H1 (cell line): ENCODE data around the gene RPL18A. TPM values are rescaled to one million over a fixed set of nuclear protein-coding genes. Genes with fewer than 3 reads are reported as not detected.

ENCODE experiments used
- CTCF ChIA-PET: fragments of 300-600 bp; sonication (Branson Sonifier 250); formaldehyde crosslinking; loops from one replicate; lab custom pipeline; 2021; ENCODE audit not compliant: partially characterized antibody; lab: Charles Lee
- POLR2A ChIA-PET: fragments of 300-600 bp; sonication (Branson Sonifier 250); formaldehyde crosslinking; loops from one replicate; lab custom pipeline; 2021; ENCODE audit warnings: inconsistent platforms; ENCODE audit not compliant: partially characterized antibody; lab: Charles Lee
- DNase-seq, 2 experiments: peaks; one replicate each; pipeline versions ENCODE4 v3.0.0 to v3.0.0-alpha.2; 2010 to 2022; ENCODE audit warnings: low spot score in 2 of 2, low read depth in 1 of 2, mixed read lengths in 1 of 2
- FAIRE-seq: peaks from 2 replicates; lab custom pipeline; 2011; peaks lifted over from hg19 to GRCh38; lab: Jason Lieb, UNC
- H2AFZ ChIP-seq: 2 replicates; pipeline ENCODE4 v1.8.1; 2012; ENCODE audit warnings: low read length, inconsistent platforms
- H2AK5ac ChIP-seq: 2 replicates; pipeline ENCODE4 v1.6.1; 2013; ENCODE audit warnings: low read depth, low read length
- H2BK120ac ChIP-seq: replicated peaks from 2 replicates; pipeline ENCODE3; 2013; ENCODE audit warnings: low read depth, low read length, inconsistent platforms
- H2BK12ac ChIP-seq: 2 replicates; pipeline ENCODE4 v1.6.1; 2013; ENCODE audit warnings: low read depth, low read length
- H2BK15ac ChIP-seq: 2 replicates; pipeline ENCODE4 v1.6.1; 2013; ENCODE audit warnings: low read length
- H2BK20ac ChIP-seq: 2 replicates; pipeline ENCODE4 v1.6.1; 2013; ENCODE audit warnings: low read length
- H2BK5ac ChIP-seq: 2 replicates; pipeline ENCODE4 v1.6.1; 2013; ENCODE audit warnings: low read depth, low read length
- H3K14ac ChIP-seq: 2 replicates; pipeline ENCODE4 v1.6.1; 2013; ENCODE audit warnings: inconsistent platforms; ENCODE audit not compliant: insufficient read length
- H3K18ac ChIP-seq: 2 replicates; pipeline ENCODE4 v1.6.1; 2013; ENCODE audit warnings: low read length; ENCODE audit errors: extremely low read depth
- H3K23ac ChIP-seq: 2 replicates; pipeline ENCODE4 v1.6.1; 2013; ENCODE audit warnings: inconsistent platforms; ENCODE audit not compliant: insufficient read length
- H3K23me2 ChIP-seq: 2 replicates; pipeline ENCODE4 v1.6.1; 2013; ENCODE audit warnings: low read depth, low read length
- H3K27ac ChIP-seq: 2 replicates; pipeline ENCODE4 v1.6.1; 2011; ENCODE audit warnings: low read depth, low read length, inconsistent platforms
- H3K27me3 ChIP-seq, 4 experiments: replicated peaks in 1 of 4; 1 replicate in 1 of 4; 2 replicates in 3 of 4; pipeline versions ENCODE4 v1.6.1 to v1.8.1; 2011 to 2013; ENCODE audit warnings: low read length in 3 of 4, mild to moderate bottlenecking in 3 of 4, inconsistent platforms in 2 of 4, mixed read lengths in 2 of 4, moderate library complexity in 1 of 4; ENCODE audit not compliant: control insufficient read depth in 3 of 4, insufficient read depth in 3 of 4; ENCODE audit errors: extremely low read depth in 1 of 4
- H3K36me3 ChIP-seq, 4 experiments: 2 replicates each; pipeline versions ENCODE4 v1.6.1 to v1.8.1; 2011 to 2013; ENCODE audit warnings: mild to moderate bottlenecking in 4 of 4, low read length in 3 of 4, moderate library complexity in 2 of 4, control low read depth in 1 of 4, inconsistent platforms in 1 of 4; ENCODE audit not compliant: insufficient read depth in 4 of 4, control insufficient read depth in 2 of 4
- H3K4ac ChIP-seq: replicated peaks from 2 replicates; pipeline ENCODE3; 2013; ENCODE audit warnings: low read length, low read depth, mixed read lengths, inconsistent platforms; ENCODE audit not compliant: insufficient read length
- H3K4me1 ChIP-seq, 4 experiments: replicated peaks in 1 of 4; 1 replicate in 1 of 4; 2 replicates in 3 of 4; pipeline versions ENCODE4 v1.6.1 to v1.8.1; 2011 to 2013; ENCODE audit warnings: low read length in 3 of 4, inconsistent platforms in 2 of 4, mixed read lengths in 1 of 4; ENCODE audit not compliant: insufficient read depth in 4 of 4, control insufficient read depth in 3 of 4
- H3K4me2 ChIP-seq, 2 experiments: 2 replicates each; pipeline versions ENCODE4 v1.6.1 to v1.8.1; 2011 to 2013; ENCODE audit warnings: low read depth in 2 of 2, low read length in 2 of 2, control low read depth in 1 of 2, inconsistent platforms in 1 of 2, mild to moderate bottlenecking in 1 of 2; ENCODE audit not compliant: insufficient read depth in 1 of 2
- H3K4me3 ChIP-seq, 4 experiments: fragments of 200-600, 300-600 bp in 1 of 4; sonication (generic), shearing (Covaris generic), sonication (Bioruptor Twin) in 1 of 4; 2 replicates each; pipeline versions ENCODE4 v1.5.1 to v1.8.1; 2011 to 2016; ENCODE audit warnings: low read length in 4 of 4, low read depth in 3 of 4, control low read depth in 2 of 4, inconsistent platforms in 2 of 4, mild to moderate bottlenecking in 2 of 4, mixed read lengths in 1 of 4, moderate library complexity in 1 of 4; ENCODE audit not compliant: insufficient read depth in 2 of 4; ENCODE audit errors: extremely low read depth in 1 of 4
- H3K56ac ChIP-seq: replicated peaks from 2 replicates; pipeline ENCODE3; 2013; ENCODE audit warnings: low read depth, mild to moderate bottlenecking, mixed read lengths, low read length, inconsistent platforms; ENCODE audit not compliant: insufficient read length
- H3K79me1 ChIP-seq: 2 replicates; pipeline ENCODE4 v1.6.1; 2013; ENCODE audit warnings: low read depth, low read length, control low read depth
- H3K79me2 ChIP-seq, 2 experiments: 2 replicates each; pipeline versions ENCODE4 v1.6.1 to v1.8.1; 2012 to 2013; ENCODE audit warnings: low read length in 2 of 2, mild to moderate bottlenecking in 2 of 2, inconsistent platforms in 1 of 2; ENCODE audit not compliant: insufficient read depth in 2 of 2, control insufficient read depth in 1 of 2
- H3K9ac ChIP-seq, 4 experiments: replicated peaks in 1 of 4; 1 replicate in 1 of 4; 2 replicates in 3 of 4; pipeline versions ENCODE4 v1.6.1 to v1.8.1; 2011 to 2013; ENCODE audit warnings: low read depth in 3 of 4, low read length in 3 of 4, control low read depth in 2 of 4, mild to moderate bottlenecking in 2 of 4, moderate library complexity in 2 of 4, inconsistent platforms in 1 of 4; ENCODE audit errors: extremely low read depth in 1 of 4
- H3K9me3 ChIP-seq, 2 experiments: 2 replicates each; pipeline versions ENCODE4 v1.6.1 to v1.8.1; 2012 to 2013; ENCODE audit warnings: mild to moderate bottlenecking in 2 of 2, moderate library complexity in 2 of 2, control low read depth in 1 of 2, inconsistent platforms in 1 of 2, low read depth in 1 of 2, low read length in 1 of 2, mixed read lengths in 1 of 2; ENCODE audit not compliant: insufficient read depth in 2 of 2
- H4K20me1 ChIP-seq, 2 experiments: replicated peaks in 1 of 2; 2 replicates each; pipeline versions ENCODE3 to v1.8.1; 2011 to 2013; ENCODE audit warnings: inconsistent platforms in 2 of 2, low read length in 2 of 2, mild to moderate bottlenecking in 1 of 2; ENCODE audit not compliant: insufficient read depth in 2 of 2, control insufficient read depth in 1 of 2
- H4K5ac ChIP-seq: 2 replicates; pipeline ENCODE4 v1.6.1; 2013; ENCODE audit warnings: low read length, low read depth, mixed read lengths, inconsistent platforms; ENCODE audit not compliant: insufficient read length
- H4K8ac ChIP-seq: 2 replicates; pipeline ENCODE4 v1.8.0; 2013; ENCODE audit warnings: mild to moderate bottlenecking, moderate library complexity, low read length, inconsistent platforms; ENCODE audit not compliant: insufficient read depth; ENCODE audit errors: extremely low read depth
- H4K91ac ChIP-seq: replicated peaks from 2 replicates; pipeline ENCODE3; 2013; ENCODE audit warnings: low read length, mixed read lengths, inconsistent platforms; ENCODE audit not compliant: insufficient read length
- ASH2L ChIP-seq: fragments of 200-600, 300-600 bp; sonication (generic); IDR thresholded peaks from one replicate; pipeline ENCODE4 v1.7.1; 2017; ENCODE audit warnings: low read length
- CHD1 ChIP-seq: IDR thresholded peaks from 2 replicates; pipeline ENCODE4 v1.6.1; 2012; ENCODE audit warnings: low read depth, low read length, improper control_type of control experiment
- HDAC6 ChIP-seq: IDR thresholded peaks from one replicate; pipeline ENCODE4 v1.7.1; 2012; ENCODE audit warnings: low read depth, mild to moderate bottlenecking, inconsistent platforms, low read length, moderate library complexity
- KDM4A ChIP-seq: IDR thresholded peaks from one replicate; pipeline ENCODE4 v1.7.1; 2012; ENCODE audit warnings: low read depth, mild to moderate bottlenecking, moderate library complexity, low read length, inconsistent platforms; ENCODE audit not compliant: severe bottlenecking
- NRF1 ChIP-seq: IDR thresholded peaks from 2 replicates; pipeline ENCODE4 v1.6.1; 2011; ENCODE audit warnings: mild to moderate bottlenecking, low read depth, low read length, improper control_type of control experiment
- POLR2A ChIP-seq, 2 experiments: IDR thresholded peaks; 1 replicate in 1 of 2; 2 replicates in 1 of 2; pipeline ENCODE4 v1.6.1; 2011; ENCODE audit warnings: low read depth in 2 of 2, low read length in 2 of 2, mild to moderate bottlenecking in 2 of 2; ENCODE audit errors: control extremely low read depth in 1 of 2
- SP1 ChIP-seq: IDR thresholded peaks from 2 replicates; pipeline ENCODE4 v1.6.1; 2011; ENCODE audit warnings: low read depth, low read length
- SUZ12 ChIP-seq: fragments of 200-600 bp; sonication (generic); IDR thresholded peaks from 2 replicates; pipeline ENCODE4 v1.6.1; 2012; ENCODE audit warnings: mild to moderate bottlenecking, inconsistent platforms, low read length, moderate library complexity, mixed read lengths
- TAF1 ChIP-seq: IDR thresholded peaks from 2 replicates; pipeline ENCODE4 v1.6.1; 2011; ENCODE audit warnings: mild to moderate bottlenecking, low read depth, low read length
- TAF7 ChIP-seq: optimal IDR thresholded peaks from 2 replicates; pipeline ENCODE3; 2011; ENCODE audit warnings: low read depth, mild to moderate bottlenecking, inconsistent platforms, low read length, moderate library complexity, borderline replicate concordance
- TBP ChIP-seq: IDR thresholded peaks from 2 replicates; pipeline ENCODE4 v1.6.1; 2011; ENCODE audit warnings: low read depth, low read length, improper control_type of control experiment
- TCF12 ChIP-seq: IDR thresholded peaks from 2 replicates; pipeline ENCODE4 v1.6.1; 2011; ENCODE audit warnings: low read depth, mild to moderate bottlenecking, low read length
- WGBS, 2 experiments: shearing (Covaris generic) in 1 of 2; methylation state at CpG; one replicate each; pipeline versions ENCODE4 v1.1.6 to v1.1.7; 2013 to 2015; ENCODE audit warnings: low lambda C conversion rate in 2 of 2, mixed read lengths in 2 of 2, inconsistent platforms in 1 of 2, low coverage in 1 of 2, missing lambda C conversion rate in 1 of 2; ENCODE audit not compliant: insufficient replicate concordance in 2 of 2, insufficient coverage in 1 of 2, insufficient read length in 1 of 2; ENCODE audit errors: extremely low coverage in 1 of 2, missing lambda C conversion rate in 1 of 2; 5-methylcytosine and 5-hydroxymethylcytosine counted together
- polyA plus RNA-seq, 7 experiments: library from polyadenylated mRNA; depleted of rRNA in 3 of 7; stranded (reverse) in 5 of 7; unstranded in 2 of 7; fragments of >200 nt in 5 of 7; fragments of 200-250 nt in 2 of 7; gene quantifications; 1 replicate in 5 of 7; 2 replicates in 1 of 7; 4 replicates in 1 of 7; pipeline versions ENCODE4 v1.2.1 to v1.2.3, GENCODE V29; 2011 to 2013; ENCODE audit warnings: missing spikeins in 2 of 7, mixed read lengths in 2 of 7
- total RNA-seq: library from RNA; stranded (reverse); fragmentation: NEBNext Ultra II Directional; extraction: Animal tissue kit (Norgen Biotek cat#: 25700); gene quantifications from 2 replicates; pipeline ENCODE4 v1.2.1, GENCODE V29; 2021

RPL18A gene
- total and polyA plus RNA-seq, 2 of the 8 experiments (the other 6 are each of a cell fraction or from before 2014, with no cell fraction given), result 2,749 to 3,938 TPM

- H3K9ac ChIP-seq, result peak overlapping the region; percentile 52 to 73 (median 62)
- peaks cover 5% of the 10 kb centered on the region; the same call in 1 of the 2 replicates for H3K23me2 ChIP-seq
- H2BK20ac ChIP-seq, result no peak overlapping the region
- no peaks in the 10 kb centered on the region; a peak in 1 of 7 replicates for H3K27me3 ChIP-seq
- peaks cover 0 to 15% (median 3%) of the 10 kb centered on the region in 4 experiments; a peak in 6 of 7 replicates for H3K4me1 ChIP-seq
- no peak overlapping the region for H3K14ac ChIP-seq
- peak overlapping the region; percentile 3 for H2BK120ac ChIP-seq
- no peaks in the 10 kb centered on the region for H4K20me1 ChIP-seq
- H2AK5ac ChIP-seq, result no peak overlapping the region
- peak overlapping the region; percentile 97 for H2AFZ ChIP-seq
- FAIRE-seq (no peak), DNase-seq (peak; percentile 93 to 95)
- H3K18ac ChIP-seq, result peak overlapping the region; percentile 97
- ChIA-PET POLR2A (interaction anchor here (0.6 to 4.0 kb wide), 12 partner anchors 9 to 301 kb away, joined by 3 to 29 read pairs (median 4); partner anchors contain the start of genes CCDC124, INSL3 and RPL18A), CTCF (interaction anchor here (0.7 to 1.8 kb wide), 7 partner anchors 12 to 402 kb away, joined by 3 to 5 read pairs (median 4); partner anchors contain the start of gene RPL18A)
- H3K23ac ChIP-seq, result no peak overlapping the region
- peak overlapping the region; percentile 85 to 100 for H3K4me2 ChIP-seq
- peak overlapping the region; percentile 66 to 93 (median 80) for H3K4me3 ChIP-seq
- peak overlapping the region; percentile 61 for H2BK15ac ChIP-seq
- peak overlapping the region; percentile 71 for H4K5ac ChIP-seq
- peak overlapping the region; percentile 95; the same call in 1 of the 2 replicates for H2BK5ac ChIP-seq
- peak overlapping the region; percentile 74 for H3K56ac ChIP-seq
- H4K8ac ChIP-seq, result peak overlapping the region; percentile 92; the same call in 1 of the 2 replicates
- peak overlapping the region; percentile 82 for H3K27ac ChIP-seq
- no peaks in the 10 kb centered on the region for H3K9me3 ChIP-seq
- no peaks in the 10 kb centered on the region for H3K36me3 ChIP-seq
- no peaks in the 10 kb centered on the region for H3K79me2 ChIP-seq
- no peak overlapping the region for H4K91ac ChIP-seq
- no peaks in the 10 kb centered on the region for H3K79me1 ChIP-seq
- H2BK12ac ChIP-seq, result peak overlapping the region; percentile 62; the same call in 1 of the 2 replicates
- 30% methylated on average over 21 of the region's 50 CpGs; no CpG with 5 or more reads in 1 of the 2 experiments for WGBS, 2 experiments
- H3K4ac ChIP-seq, result peak overlapping the region; percentile 47
- TF ChIP-seq SUZ12, result no peak
- TF ChIP-seq SP1, result peak; percentile 66; the same call in 1 of the 2 replicates
- 0 out of 3 replicates have a peak, but pooled peaks of 1 of the 2 experiments have one; percentile 64 for TF ChIP-seq POLR2A (IDR thresholded peaks at IDR 0.05; ENCODE audit: control extremely low read depth in 1 of 2, low read depth in 2 of 2, low read length in 2 of 2)
- 0 out of 2 replicates have a peak, but pooled peaks have one; percentile 7 for TF ChIP-seq TBP
- TF ChIP-seq HDAC6, result no peak
- TF ChIP-seq TCF12, result no peak
- peak; percentile 35; the same call in 1 of the 2 replicates for TF ChIP-seq TAF1
- TF ChIP-seq ASH2L, result peak; percentile 58
- peak; percentile 27 for TF ChIP-seq KDM4A
- 0 out of 2 replicates have a peak, but pooled peaks have one; percentile 0 for TF ChIP-seq NRF1
- no peak for TF ChIP-seq CHD1
- TF ChIP-seq TAF7, result no peak
Observed at GRCh38 chr19:17830567-17831418, 28.9 kb upstream of the RPL18A start.
